ENCODE data around the gene MYH11.

The MYH11 gene

DNA sequence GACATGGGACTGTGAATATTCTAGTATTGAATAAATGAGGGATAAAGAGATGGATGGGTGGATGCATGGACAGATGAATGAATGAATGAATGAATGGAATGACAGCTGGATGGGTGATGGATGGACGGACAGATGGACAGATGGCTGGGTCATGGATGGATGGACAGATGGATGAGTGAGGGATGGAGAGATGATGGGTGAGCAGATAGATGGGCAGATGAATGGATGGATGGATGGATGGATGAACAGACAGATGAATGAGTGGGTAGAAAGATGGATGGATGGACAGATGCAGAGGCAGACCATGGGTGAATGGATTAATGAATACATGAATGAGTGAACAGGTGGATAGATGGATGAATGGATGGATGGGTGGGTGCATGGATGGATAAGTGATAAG is 96.7 kb downstream of the MYH11 start:
- TF ChIP-seq SIN3A (IDR thresholded peaks at IDR 0.05; ENCODE audit: borderline replicate concordance, insufficient read depth, low read length) (no peak), TAF1 (IDR thresholded peaks at IDR 0.05; ENCODE audit: borderline replicate concordance, insufficient read depth, low read length) (no peak), FOXP2 (optimal IDR thresholded peaks at IDR 0.05; ENCODE audit: borderline replicate concordance, extremely low read depth, extremely low read length, insufficient read depth) (no peak), POLR2AphosphoS5 (IDR thresholded peaks at IDR 0.05; ENCODE audit: low read depth, low read length) (no peak)
- TF ChIP-seq, protein P1, sequence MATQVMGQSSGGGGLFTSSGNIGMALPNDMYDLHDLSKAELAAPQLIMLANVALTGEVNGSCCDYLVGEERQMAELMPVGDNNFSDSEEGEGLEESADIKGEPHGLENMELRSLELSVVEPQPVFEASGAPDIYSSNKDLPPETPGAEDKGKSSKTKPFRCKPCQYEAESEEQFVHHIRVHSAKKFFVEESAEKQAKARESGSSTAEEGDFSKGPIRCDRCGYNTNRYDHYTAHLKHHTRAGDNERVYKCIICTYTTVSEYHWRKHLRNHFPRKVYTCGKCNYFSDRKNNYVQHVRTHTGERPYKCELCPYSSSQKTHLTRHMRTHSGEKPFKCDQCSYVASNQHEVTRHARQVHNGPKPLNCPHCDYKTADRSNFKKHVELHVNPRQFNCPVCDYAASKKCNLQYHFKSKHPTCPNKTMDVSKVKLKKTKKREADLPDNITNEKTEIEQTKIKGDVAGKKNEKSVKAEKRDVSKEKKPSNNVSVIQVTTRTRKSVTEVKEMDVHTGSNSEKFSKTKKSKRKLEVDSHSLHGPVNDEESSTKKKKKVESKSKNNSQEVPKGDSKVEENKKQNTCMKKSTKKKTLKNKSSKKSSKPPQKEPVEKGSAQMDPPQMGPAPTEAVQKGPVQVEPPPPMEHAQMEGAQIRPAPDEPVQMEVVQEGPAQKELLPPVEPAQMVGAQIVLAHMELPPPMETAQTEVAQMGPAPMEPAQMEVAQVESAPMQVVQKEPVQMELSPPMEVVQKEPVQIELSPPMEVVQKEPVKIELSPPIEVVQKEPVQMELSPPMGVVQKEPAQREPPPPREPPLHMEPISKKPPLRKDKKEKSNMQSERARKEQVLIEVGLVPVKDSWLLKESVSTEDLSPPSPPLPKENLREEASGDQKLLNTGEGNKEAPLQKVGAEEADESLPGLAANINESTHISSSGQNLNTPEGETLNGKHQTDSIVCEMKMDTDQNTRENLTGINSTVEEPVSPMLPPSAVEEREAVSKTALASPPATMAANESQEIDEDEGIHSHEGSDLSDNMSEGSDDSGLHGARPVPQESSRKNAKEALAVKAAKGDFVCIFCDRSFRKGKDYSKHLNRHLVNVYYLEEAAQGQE (IDR thresholded peaks at IDR 0.05; ENCODE audit: insufficient read depth in 1 of 2, low read depth in 2 of 2, low read length in 2 of 2), result no peak

DNA sequence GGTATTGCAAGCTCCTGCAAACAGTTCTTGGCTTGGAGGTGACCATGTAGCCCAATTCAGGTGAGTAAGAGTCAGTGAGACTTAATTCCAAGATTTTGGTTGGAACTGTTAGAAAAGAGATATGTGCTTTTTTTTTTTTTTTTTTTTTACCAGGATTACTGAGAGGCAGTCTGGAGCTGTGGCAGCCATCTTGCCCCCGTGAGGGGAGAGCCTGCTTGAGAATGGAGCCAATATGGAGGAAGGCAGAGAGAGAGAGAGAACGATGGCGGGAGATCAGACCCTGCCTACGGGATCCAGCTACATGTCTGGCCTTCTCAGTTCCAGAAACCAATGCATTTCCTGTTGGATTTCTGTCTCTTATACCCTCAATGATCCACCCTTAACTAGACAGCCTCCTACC is 97.8 kb downstream of the MYH11 start:
- no peak for TF ChIP-seq POLR2AphosphoS5 (IDR thresholded peaks at IDR 0.05; ENCODE audit: low read depth, low read length)
- TF ChIP-seq, protein P1 (IDR thresholded peaks at IDR 0.05; ENCODE audit: insufficient read depth in 1 of 2, low read depth in 2 of 2, low read length in 2 of 2), result no peak
- TF ChIP-seq FOXP2 (optimal IDR thresholded peaks at IDR 0.05; ENCODE audit: borderline replicate concordance, extremely low read depth, extremely low read length, insufficient read depth), result no peak
- TF ChIP-seq SIN3A (IDR thresholded peaks at IDR 0.05; ENCODE audit: borderline replicate concordance, insufficient read depth, low read length), result no peak
- no peak for TF ChIP-seq TAF1 (IDR thresholded peaks at IDR 0.05; ENCODE audit: borderline replicate concordance, insufficient read depth, low read length)

DNA sequence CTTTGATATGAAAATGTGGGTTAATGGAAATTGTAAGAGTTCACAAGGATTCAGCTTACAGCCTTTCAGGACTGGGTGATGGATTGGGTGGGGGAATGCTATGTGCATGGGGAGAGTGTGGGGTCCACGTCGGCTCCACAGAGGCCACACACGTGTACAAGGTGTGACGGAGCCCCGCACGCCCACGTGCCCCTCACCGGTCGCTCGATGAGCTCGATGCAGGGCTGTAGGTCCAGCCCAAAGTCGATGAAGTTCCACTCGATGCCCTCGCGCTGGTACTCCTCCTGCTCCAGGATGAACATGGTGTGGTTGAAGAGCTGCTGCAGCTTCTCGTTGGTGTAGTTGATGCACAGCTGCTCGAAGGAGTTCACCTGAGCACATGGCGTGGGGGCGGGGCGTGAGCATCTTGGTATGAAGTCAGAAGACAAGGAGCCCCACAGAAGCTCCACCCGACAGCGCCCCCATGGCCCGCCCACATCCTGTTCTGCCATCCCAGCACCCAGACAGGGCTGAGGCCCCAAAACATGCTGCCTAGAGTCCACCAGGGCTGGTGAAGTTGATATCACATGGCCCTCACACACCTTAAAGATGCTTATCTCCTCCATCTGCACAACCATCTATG is 99.1 kb downstream of the MYH11 start:
- TF ChIP-seq, protein P1 (IDR thresholded peaks at IDR 0.05; ENCODE audit: insufficient read depth in 1 of 2, low read depth in 2 of 2, low read length in 2 of 2), result no peak
- TF ChIP-seq TAF1 (IDR thresholded peaks at IDR 0.05; ENCODE audit: borderline replicate concordance, insufficient read depth, low read length), result no peak
- no peak for TF ChIP-seq FOXP2 (optimal IDR thresholded peaks at IDR 0.05; ENCODE audit: borderline replicate concordance, extremely low read depth, extremely low read length, insufficient read depth)
- TF ChIP-seq SIN3A (IDR thresholded peaks at IDR 0.05; ENCODE audit: borderline replicate concordance, insufficient read depth, low read length), result no peak
- no peak for TF ChIP-seq POLR2AphosphoS5 (IDR thresholded peaks at IDR 0.05; ENCODE audit: low read depth, low read length)

DNA sequence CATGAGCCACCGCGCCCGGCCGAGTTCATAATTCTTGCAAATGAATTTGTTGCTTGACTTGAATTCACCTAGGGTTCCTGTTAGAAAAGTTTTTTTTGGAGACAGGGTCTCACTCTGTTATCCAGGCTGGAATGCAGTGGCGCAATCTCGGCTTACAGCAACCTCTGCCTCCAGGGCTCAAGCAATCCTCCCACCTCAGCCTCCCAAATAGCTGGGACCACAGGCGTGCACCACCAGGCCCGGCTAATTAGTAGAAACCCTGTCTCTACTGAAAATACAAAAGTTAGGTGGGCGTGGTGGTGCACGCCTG is 99.8 kb downstream of the MYH11 start:
- no peak for TF ChIP-seq POLR2AphosphoS5 (IDR thresholded peaks at IDR 0.05; ENCODE audit: low read depth, low read length)
- no peak for TF ChIP-seq SIN3A (IDR thresholded peaks at IDR 0.05; ENCODE audit: borderline replicate concordance, insufficient read depth, low read length)
- no peak for TF ChIP-seq TAF1 (IDR thresholded peaks at IDR 0.05; ENCODE audit: borderline replicate concordance, insufficient read depth, low read length)
- no peak for TF ChIP-seq FOXP2 (optimal IDR thresholded peaks at IDR 0.05; ENCODE audit: borderline replicate concordance, extremely low read depth, extremely low read length, insufficient read depth)
- TF ChIP-seq, protein P1 (IDR thresholded peaks at IDR 0.05; ENCODE audit: insufficient read depth in 1 of 2, low read depth in 2 of 2, low read length in 2 of 2), result no peak

Measured in PFSK-1 (cell line).